Stimulated activated CD8-positive, alpha-beta memory T cell treated with anti-CD3 and anti-CD28 coated beads, Interleukin-2, amount 100 ng/mL, for 1 hour (primary cell): ENCODE measurements around the gene ARMH3.

ENCODE experiments used
- DNase-seq, 2 donors: peaks; one replicate each; pipeline ENCODE4 v3.0.0-alpha.2; 2020; ENCODE audit warnings: low read depth in 2 of 2

The ARMH3 gene

DNA sequence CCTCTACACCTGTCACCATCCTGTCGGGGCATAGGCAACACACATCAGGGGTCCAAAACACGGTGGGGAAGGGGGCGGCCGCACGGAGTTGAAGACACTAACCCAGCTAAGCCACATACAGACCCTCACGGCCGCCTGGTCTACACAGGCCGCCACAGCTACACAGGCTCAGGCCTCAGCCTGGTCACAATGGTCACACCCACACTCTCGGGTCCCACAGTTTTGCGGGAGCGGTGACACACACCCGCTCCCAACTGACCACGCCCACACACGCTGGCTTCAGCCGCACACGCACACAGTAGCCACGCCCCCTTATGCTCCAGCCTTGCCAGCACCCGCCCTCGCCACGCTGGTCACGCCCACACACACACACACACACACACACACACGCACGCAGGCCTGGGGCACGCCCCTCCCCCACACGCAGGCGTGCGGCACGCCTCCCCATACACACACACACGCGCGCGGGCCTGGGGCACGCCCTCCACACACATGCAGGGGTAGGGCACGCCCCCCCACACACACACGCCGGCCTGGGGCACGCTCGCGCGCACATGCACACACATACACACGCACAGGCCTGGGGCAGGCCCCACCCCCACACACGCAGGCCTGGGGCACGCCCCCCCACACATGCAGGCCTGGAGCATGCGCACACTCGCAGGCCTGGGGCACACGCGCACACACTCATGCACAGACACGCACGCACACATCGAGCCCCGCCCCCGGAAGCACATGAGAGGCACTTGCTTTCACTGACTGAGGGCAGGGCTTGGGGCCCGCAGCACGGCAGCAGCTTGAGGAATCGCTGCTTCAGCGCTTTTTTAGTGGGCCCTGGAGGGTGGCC is 225.4 kb downstream of the ARMH3 start:
- peak; percentile 74 to 86 for DNase-seq

DNA sequence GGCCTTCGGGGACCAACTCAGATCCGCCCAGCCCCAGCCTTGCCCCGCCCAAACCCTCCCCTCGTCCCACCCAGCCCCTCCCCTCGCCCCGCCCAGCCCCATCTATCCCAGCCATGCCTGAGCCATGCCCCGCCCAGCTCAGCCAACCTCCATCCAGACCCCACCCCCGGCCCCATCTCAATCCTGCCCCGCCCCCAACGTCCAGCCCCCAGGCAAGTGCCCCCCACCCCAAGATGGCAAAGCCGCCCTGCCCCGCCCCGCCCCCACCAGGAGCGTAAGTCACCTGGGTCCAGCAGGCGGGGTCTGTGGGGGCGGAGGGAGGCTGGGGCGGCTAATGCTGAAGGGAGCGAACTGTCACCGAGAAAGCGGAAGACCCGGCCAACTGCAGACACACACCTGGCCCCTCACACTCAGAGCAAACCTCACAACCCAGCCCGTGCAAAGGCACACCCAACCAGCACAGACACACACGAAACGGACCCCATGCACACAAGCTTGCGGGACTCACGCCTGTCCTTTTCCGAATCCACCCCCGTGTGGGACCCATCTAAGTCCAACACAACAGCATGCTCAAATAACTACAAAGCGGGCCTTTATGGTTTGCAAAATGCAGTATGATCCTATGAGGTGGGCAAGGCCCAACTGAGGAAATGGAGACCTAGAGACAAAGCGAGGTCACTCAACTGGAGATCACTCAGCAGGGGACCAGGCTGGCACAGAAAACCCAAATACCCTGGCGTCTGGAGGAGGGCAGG is 226.2 kb downstream of the ARMH3 start:
- DNase-seq = no peak

DNA sequence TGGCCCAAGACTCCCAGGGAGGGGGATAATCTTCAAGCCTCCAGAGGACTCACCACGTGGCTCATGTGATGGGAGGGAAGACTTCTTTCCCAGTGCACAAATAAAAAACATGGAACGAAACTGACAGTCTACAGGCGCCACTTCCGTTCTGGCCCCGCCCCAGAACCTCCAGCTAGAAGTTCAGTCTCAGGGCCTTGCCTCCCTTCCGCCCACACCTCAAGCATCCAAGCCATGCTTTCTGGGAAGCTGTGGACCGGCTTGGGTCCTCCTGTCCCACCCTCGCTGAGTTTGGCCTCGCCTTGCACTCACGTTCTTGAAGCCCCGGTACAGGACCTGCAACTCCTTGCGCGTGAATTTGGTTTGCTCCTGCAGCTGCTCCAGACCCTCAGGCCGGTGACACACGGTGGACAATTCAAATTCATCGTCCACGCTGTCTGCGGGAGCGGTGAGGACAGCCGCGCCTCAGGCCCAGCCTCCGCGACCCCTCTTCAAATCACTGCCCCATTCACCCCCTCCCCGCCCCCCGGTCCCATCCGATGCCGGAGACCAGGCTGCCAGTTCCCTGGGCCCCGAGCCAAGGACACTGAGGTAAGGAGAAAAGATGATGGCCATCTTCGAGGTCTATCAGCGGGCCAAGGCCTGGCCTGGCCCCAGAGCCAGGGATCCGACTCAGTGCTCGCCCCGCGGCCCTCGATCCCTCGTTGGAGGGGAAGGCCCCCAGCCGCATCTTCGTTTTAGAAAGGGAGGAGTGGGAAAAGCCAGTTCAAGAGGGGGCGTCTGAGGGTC is 227.0 kb downstream of the ARMH3 start:
- no peak for DNase-seq

DNA sequence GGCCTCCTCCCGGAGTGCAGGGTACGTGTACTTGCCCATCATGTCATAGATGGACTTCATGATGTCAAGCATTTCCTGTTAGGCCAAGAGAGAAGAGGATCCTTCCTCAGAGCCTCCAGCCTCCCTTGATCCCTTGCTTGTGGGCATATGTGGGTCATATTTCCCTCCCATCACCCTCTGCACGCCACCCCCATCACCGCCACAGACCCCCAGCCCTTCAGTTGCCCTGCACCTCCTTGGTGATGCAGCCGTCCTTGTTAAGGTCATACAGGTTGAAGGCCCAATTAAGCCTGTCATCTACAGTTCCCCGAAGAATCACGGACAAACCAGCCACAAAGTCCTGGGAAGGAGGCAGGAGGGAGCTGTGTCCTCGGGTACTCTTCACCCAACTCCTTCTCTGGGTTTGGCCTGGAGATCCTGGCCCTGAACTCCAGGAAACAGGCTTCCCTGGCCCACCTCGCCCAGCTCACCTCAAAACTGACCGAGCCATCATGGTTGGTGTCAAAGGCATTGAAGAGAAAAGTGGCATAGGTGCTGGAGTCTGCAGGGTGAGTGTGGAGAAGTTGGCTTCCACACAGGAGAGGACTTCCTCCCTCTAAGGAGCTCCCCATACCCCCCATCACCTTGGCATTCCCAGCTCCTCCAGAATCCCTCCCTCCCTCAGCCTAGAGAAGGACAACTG is 227.9 kb downstream of the ARMH3 start:
- DNase-seq = no peak

GRCh38 chr10:101826852-101827434 is 229.0 kb downstream of the ARMH3 start:
- no peak for DNase-seq

DNA sequence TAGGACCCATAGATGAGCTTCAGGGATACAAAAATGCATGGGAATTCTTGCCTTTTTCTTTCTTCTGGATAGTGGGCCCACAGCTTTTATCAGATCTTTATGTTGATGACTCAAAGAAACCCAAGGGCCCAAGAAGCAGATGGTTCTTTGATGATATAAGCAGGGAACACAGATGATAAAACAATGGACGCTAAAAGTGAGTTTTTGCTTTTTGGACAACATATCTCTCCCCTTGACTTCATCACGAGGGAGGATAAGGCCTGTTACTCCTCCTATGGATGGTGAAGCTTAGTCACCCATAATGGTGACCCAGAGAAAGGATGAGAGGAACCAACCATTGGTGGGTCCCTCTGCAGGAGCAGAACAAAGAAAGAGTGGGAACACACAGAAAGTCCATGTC is 231.2 kb downstream of the ARMH3 start:
- DNase-seq = no peak

DNA sequence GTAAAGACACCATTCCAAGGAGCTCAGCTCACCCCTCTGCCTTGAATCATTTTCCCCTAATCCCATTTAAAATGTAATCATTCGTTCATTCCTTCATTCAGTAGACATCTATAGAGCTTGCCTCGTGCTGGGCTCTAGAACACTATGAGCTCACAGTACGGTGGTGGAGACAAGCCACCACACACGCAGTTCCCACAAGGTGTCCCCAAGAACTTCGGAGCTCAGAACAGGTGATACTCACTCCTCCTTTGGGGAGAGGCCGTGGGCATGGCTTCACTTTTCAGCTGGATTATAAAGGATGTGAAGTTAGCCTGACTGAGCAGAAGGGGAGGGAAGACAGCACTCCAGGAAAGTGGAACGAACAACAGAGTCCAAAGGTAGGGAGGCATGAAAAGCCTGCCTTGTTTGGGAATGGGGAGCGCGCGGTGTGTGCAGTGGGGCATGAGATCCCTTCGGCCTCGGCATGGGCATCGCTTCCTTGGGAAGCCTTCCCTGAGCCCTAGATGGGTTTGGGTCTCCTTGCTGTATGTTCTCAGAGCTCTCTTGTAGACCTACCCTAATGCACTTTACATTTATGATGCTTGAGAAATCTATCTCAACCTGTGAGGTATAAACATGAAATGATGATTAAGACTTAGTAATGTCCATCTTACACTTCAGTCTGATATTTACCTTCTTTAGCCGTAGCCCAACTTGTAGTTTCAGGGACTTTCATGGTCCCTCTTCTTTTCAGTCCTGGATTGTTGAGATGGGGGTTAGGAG is 236.9 kb downstream of the ARMH3 start:
- DNase-seq = no peak

- DNase-seq = peak; percentile 92 to 96
These were observed 237.7 kb downstream of the ARMH3 start, which contains the start of gene OGA for GRCh38 chr10:101818119-101818871. OGA (minus strand) TSS chr10:101818444; CDS start chr10:101818022, 422 bp downstream.

- no peak for DNase-seq
These were observed 238.4 kb downstream of the ARMH3 start for GRCh38 chr10:101817337-101818118.

DNA sequence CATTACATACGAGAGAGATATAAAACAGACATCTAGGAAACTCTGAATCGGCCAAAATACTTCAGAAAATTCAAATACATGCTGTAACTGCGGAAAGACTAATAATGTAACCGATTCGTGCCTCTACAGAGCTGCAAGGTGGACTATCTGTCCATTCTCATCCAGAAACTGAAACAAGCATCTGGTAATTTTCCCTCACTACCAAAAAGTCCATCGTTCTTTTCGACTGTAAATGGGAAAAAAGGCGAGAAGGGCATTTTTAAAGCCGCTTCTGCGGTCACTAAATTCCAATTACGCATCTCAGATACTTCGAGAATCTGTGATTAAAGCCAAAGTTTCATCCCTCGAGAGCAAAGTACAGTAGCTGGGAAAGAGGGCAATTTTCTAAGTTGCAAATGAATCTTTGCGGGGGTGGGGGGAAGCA is 239.0 kb downstream of the ARMH3 start:
- DNase-seq = no peak

- DNase-seq = no peak
These were observed 239.6 kb downstream of the ARMH3 start for GRCh38 chr10:101816376-101816775.

DNA sequence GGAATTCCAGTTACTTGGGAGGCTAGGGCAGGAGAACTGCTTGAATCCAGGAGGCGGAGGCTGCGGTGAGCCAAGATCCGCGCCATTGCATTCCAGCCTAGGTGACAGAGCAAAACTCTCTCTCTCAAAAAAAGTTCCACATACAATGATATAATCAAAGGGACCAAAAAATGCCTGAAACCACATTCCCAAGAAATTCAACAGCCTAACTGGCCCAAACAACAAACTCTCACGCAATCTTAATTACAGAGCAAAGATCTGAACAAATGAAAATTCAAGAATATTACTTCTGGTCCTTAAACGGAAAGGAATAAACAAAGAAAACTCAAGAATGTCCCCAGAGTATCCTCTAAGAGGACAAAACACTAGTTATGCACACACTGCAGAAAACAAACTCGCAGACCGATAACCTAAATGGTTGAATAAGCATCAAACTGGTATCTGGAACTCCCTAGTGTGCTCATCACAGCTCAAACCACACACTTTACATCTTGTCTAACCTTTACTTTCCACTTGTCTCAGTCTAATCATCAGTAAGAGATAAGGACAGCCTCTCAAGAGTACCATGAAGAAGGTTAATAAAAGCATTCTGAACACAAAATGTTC is 241.4 kb downstream of the ARMH3 start:
- no peak for DNase-seq

- DNase-seq = no peak
These were observed 243.4 kb downstream of the ARMH3 start for GRCh38 chr10:101812606-101813005.

DNA sequence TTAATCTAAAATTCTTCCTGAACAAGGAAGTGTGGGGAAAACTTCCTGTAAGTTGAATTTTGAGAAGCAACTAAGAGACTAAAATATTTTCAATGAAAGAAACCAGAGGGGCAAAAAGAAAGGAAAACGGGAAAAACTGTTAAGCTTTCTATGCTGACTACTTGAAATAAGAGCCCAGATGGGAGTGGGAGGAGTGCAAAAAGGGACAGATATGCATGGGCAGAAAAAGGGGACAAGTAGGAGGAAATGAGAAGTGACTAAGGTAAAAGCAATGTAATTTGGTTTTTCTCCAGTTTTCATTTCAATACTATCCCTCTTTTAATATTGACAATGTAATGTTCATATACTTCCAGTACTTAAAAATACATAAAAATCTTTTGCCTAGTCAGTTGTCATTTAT is 248.8 kb downstream of the ARMH3 start:
- no peak for DNase-seq

- no peak for DNase-seq
These were observed 252.5 kb downstream of the ARMH3 start for GRCh38 chr10:101803511-101803910.

DNA sequence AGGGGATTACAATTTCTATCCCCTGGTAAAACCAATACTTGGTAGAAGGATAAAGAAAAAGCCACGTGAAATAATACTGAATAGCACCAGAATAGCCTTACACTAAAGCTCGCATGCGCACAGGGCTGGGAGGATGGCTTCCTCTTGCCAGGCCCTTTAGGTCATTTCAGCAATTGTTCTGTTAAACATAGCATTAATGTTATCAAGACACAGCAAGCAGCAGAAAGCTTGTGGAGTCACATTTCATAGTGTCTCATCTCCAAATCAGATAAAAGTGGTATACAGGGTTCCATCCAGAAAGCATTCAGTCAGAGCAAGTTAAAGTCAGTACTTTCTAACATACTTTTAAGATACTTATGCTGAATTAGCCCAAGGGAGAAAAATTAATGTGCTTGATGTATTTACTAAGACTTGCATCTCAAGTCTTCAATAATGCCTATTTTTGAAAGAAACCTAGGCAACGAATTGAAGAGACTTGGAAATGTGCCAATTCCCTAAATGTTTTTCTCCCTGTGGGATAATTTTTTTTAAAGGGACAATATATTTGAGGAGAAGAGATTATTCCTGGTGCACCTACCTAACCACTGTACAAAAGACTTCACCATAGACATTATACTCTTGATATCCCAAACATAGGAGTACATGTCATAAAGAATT is 258.4 kb downstream of the ARMH3 start:
- no peak for DNase-seq
